Left hindlimb (tissue), 1 donor: ENCODE measurements around the gene ATP11C.
"Not testable (repeated sequence)": the region's sequence is repeated elsewhere in the genome, so short reads cannot be mapped to it uniquely, and the experiment has no call there.

ENCODE experiments used
- DNase-seq: peaks from one replicate; pipeline ENCODE4 v3.0.0-alpha.2; 2018

ATP11C gene

DNA sequence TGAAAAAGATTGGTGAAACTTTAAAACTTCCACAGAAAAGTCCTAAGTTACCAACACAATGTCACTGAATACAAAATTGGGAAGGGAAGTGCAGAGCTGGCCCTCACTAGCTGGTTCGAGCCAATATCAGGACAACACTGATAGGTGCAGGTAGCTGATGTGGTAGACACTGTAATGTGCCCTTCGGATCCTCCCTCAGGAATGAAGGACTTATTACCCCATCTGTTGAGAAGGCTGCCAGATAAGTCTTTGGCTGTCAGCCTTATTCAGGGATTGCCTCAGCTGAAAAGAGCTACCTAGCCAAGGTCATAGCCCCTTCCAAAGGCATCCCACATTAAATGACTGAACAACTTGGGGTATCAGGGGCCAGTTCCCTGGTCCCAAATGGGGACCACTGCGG, 230.2 kb downstream of the ATP11C start:
- no peak for DNase-seq

- DNase-seq, result no peak
These were observed 239.9 kb downstream of the ATP11C start for GRCh38 chrX:139692908-139693307.

- DNase-seq, result peak; percentile 26
These were observed 240.4 kb downstream of the ATP11C start for GRCh38 chrX:139692506-139692849.

DNA sequence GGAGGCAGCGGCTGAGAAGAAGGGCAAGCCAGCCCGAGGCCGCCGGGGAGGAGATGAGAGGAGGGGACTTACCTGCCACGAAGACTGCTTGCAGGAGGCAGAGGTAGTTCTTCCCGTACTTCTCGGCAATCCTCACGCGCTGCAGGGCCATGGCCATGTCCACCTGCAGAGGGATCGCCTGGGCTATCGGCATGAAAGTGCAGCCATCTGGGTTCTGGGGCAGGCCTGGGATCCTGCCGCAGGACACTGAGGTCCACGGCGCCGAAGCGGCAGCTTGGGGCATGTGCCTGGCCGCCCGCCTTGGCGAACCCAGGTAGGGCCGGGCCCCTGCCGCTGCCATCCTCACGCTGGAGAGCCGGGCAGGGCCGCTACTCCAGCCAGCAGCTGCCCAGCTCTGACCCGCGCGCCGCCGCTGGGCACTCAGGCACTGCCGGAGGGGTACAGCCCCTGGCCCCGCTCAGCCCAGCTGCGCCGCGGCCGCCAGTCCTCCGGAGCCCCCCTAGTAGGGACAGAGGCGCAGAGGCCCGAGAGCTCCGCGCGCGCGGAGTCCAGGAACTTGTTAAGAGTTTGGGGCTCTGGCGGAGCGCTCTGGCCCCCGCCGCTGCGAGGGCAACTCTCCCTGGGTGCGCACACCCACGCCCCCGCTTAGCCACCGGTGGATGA, 240.9 kb downstream of the ATP11C start:
- DNase-seq, result no peak

- peak; percentile 52 for DNase-seq
These were observed 241.4 kb downstream of the ATP11C start for GRCh38 chrX:139691493-139691842.

GRCh38 chrX:139685175-139685574, 247.7 kb downstream of the ATP11C start:
- DNase-seq, result not testable (repeated sequence)

DNA sequence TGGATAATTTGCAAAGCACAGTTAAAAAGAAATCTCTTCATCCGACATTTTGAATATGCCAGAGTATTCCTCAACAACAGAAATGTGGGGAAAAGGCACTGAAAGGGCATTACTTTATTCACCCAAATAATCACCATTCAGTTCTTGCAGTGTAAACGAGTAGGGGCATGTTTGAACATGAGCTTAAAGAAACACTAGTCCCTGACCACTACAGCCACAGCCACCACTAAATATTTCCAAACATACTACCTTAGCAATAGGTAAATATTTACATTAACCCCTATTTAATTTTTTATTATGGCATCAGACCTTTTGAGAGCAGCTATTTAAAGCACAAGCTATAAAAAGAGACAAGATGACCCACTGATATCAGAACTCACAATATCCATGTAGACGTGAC, 252.5 kb downstream of the ATP11C start:
- no peak for DNase-seq
